ENCODE measurements around the gene P3H2. TPM values are rescaled to one million over a fixed set of nuclear protein-coding genes. Genes with fewer than 3 reads are reported as not detected.
A peak's percentile ranks its signal among the peaks of the same experiment; 100 is the strongest.

P3H2 gene
- total RNA-seq, 1 donor from 2014 or later, result 21.9 TPM

- no peak for TF ChIP-seq CTCF (IDR thresholded peaks at IDR 0.05)
- no peak overlapping the region for H3K4me3 Mint-ChIP-seq (ENCODE audit: unreplicated experiment)
- no peaks in the 10 kb centered on the region for H3K4me1 Mint-ChIP-seq (ENCODE audit: low read depth)
- no peak for DNase-seq (ENCODE audit: low spot score)
- peaks cover 4% of the 10 kb centered on the region for H3K36me3 Mint-ChIP-seq (ENCODE audit: low read depth)
- no peak overlapping the region for H3K27ac Mint-ChIP-seq (ENCODE audit: unreplicated experiment)
- no peaks in the 10 kb centered on the region for H3K27me3 Mint-ChIP-seq (ENCODE audit: low read depth)
- H3K9me3 Mint-ChIP-seq (ENCODE audit: low read depth), result no peaks in the 10 kb centered on the region
Measured at GRCh38 chr3:189953551-189953950, 167.1 kb downstream of the P3H2 start.

GRCh38 chr3:189952272-189952671 lies 168.4 kb downstream of the P3H2 start:
- Mint-ChIP-seq H3K27ac (ENCODE audit: unreplicated experiment) (no peak overlapping the region), H3K4me3 (ENCODE audit: unreplicated experiment) (no peak overlapping the region), H3K9me3 (ENCODE audit: low read depth) (no peaks in the 10 kb centered on the region), H3K27me3 (ENCODE audit: low read depth) (no peaks in the 10 kb centered on the region), H3K4me1 (ENCODE audit: low read depth) (peaks cover 3% of the 10 kb centered on the region), H3K36me3 (ENCODE audit: low read depth) (peaks cover 3% of the 10 kb centered on the region)
- DNase-seq (ENCODE audit: low spot score), result no peak
- no peak for TF ChIP-seq CTCF (IDR thresholded peaks at IDR 0.05)

- Mint-ChIP-seq H3K9me3 (ENCODE audit: low read depth) (no peaks in the 10 kb centered on the region), H3K27me3 (ENCODE audit: low read depth) (no peaks in the 10 kb centered on the region), H3K27ac (ENCODE audit: unreplicated experiment) (no peak overlapping the region), H3K36me3 (ENCODE audit: low read depth) (no peaks in the 10 kb centered on the region), H3K4me3 (ENCODE audit: unreplicated experiment) (no peak overlapping the region), H3K4me1 (ENCODE audit: low read depth) (peaks cover 3% of the 10 kb centered on the region)
- TF ChIP-seq CTCF (IDR thresholded peaks at IDR 0.05), result peak; percentile 28
- no peak for DNase-seq (ENCODE audit: low spot score)
Measured at GRCh38 chr3:189950258-189950657, 170.4 kb downstream of the P3H2 start.

- DNase-seq (ENCODE audit: low spot score), result no peak
- Mint-ChIP-seq H3K27me3 (ENCODE audit: low read depth) (no peaks in the 10 kb centered on the region), H3K4me3 (ENCODE audit: unreplicated experiment) (no peak overlapping the region), H3K9me3 (ENCODE audit: low read depth) (no peaks in the 10 kb centered on the region), H3K36me3 (ENCODE audit: low read depth) (no peaks in the 10 kb centered on the region), H3K27ac (ENCODE audit: unreplicated experiment) (no peak overlapping the region), H3K4me1 (ENCODE audit: low read depth) (peaks cover 3% of the 10 kb centered on the region)
- TF ChIP-seq CTCF (IDR thresholded peaks at IDR 0.05), result no peak
Measured at GRCh38 chr3:189949580-189949979, 171.1 kb downstream of the P3H2 start.

GRCh38 chr3:189948724-189949045 lies 172.0 kb downstream of the P3H2 start:
- TF ChIP-seq CTCF (IDR thresholded peaks at IDR 0.05), result peak; percentile 53
- no peak overlapping the region for H3K4me3 Mint-ChIP-seq (ENCODE audit: unreplicated experiment)
- H3K36me3 Mint-ChIP-seq (ENCODE audit: low read depth), result no peaks in the 10 kb centered on the region
- no peak for DNase-seq (ENCODE audit: low spot score)
- no peaks in the 10 kb centered on the region for H3K9me3 Mint-ChIP-seq (ENCODE audit: low read depth)
- H3K27ac Mint-ChIP-seq (ENCODE audit: unreplicated experiment), result no peak overlapping the region
- H3K27me3 Mint-ChIP-seq (ENCODE audit: low read depth), result no peaks in the 10 kb centered on the region
- H3K4me1 Mint-ChIP-seq (ENCODE audit: low read depth), result peaks cover 3% of the 10 kb centered on the region

Measured in chondrocyte (in vitro differentiated cells).